GM23338 (cell line): ENCODE data around the gene YLPM1. TPM values are rescaled to one million over a fixed set of nuclear protein-coding genes. Genes with fewer than 3 reads are reported as not detected.

Experiments
- ATAC-seq: fragments of 200-7000 bp; cut with Tn5 transposase; 3 replicates; pipeline ENCODE4 v1.9.1; 2020
- DNase-seq: peaks from one replicate; pipeline ENCODE4 v3.0.0-alpha.2; 2015; ENCODE audit warnings: low spot score
- H2AFZ ChIP-seq: fragments of 200-600 bp; sonication (generic); 2 replicates; pipeline ENCODE4 v1.8.0; 2016; ENCODE audit warnings: antibody characterized with exemption, mild to moderate bottlenecking, moderate library complexity
- H3F3A ChIP-seq: fragments of 200-600 bp; sonication (generic); replicated peaks from 2 replicates; pipeline ENCODE4 v1.8.0; 2017; ENCODE audit warnings: antibody characterized with exemption, mixed run types, low read depth
- H3K27ac ChIP-seq: fragments of 200-600 bp; sonication (generic); 2 replicates; pipeline ENCODE4 v1.6.1; 2016; ENCODE audit warnings: low read depth
- H3K27me3 ChIP-seq: fragments of 200-600 bp; sonication (generic); 2 replicates; pipeline ENCODE4 v1.8.0; 2016; ENCODE audit warnings: mild to moderate bottlenecking, mixed run types, moderate library complexity; ENCODE audit not compliant: insufficient read depth
- H3K36me3 ChIP-seq: fragments of 200-600 bp; sonication (generic); 2 replicates; pipeline ENCODE4 v1.8.0; 2016; ENCODE audit warnings: mild to moderate bottlenecking; ENCODE audit not compliant: insufficient read depth
- H3K4me1 ChIP-seq: fragments of 200-600 bp; sonication (generic); 2 replicates; pipeline ENCODE4 v1.8.0; 2016; ENCODE audit warnings: mild to moderate bottlenecking, moderate library complexity; ENCODE audit not compliant: insufficient read depth
- H3K4me2 ChIP-seq: fragments of 200-600 bp; sonication (generic); 2 replicates; pipeline ENCODE4 v1.7.1; 2017; ENCODE audit warnings: mixed run types
- H3K4me3 ChIP-seq: fragments of 200-600 bp; sonication (generic); 2 replicates; pipeline ENCODE4 v1.6.1; 2016; ENCODE audit warnings: mixed run types
- H3K79me2 ChIP-seq: fragments of 200-600 bp; sonication (generic); replicated peaks from 2 replicates; pipeline ENCODE4 v1.8.0; 2017; ENCODE audit warnings: mild to moderate bottlenecking; ENCODE audit not compliant: insufficient read depth
- H3K9me2 ChIP-seq: fragments of 200-600 bp; sonication (generic); 2 replicates; pipeline ENCODE4 v1.8.0; 2017; ENCODE audit not compliant: insufficient read depth
- H4K20me1 ChIP-seq: fragments of 200-600 bp; sonication (generic); replicated peaks from 2 replicates; pipeline ENCODE4 v1.8.0; 2017; ENCODE audit warnings: mild to moderate bottlenecking; ENCODE audit not compliant: insufficient read depth
- H3K27ac Mint-ChIP-seq: 2 replicates; pipeline ENCODE4 v1.8.0; 2020; ENCODE audit warnings: inconsistent platforms, mild to moderate bottlenecking, moderate library complexity, mixed read lengths
- H3K27me3 Mint-ChIP-seq: 3 replicates; pipeline ENCODE4 v1.8.0; 2022; ENCODE audit warnings: low read depth, mild to moderate bottlenecking, moderate library complexity, mixed read lengths, inconsistent platforms; ENCODE audit not compliant: insufficient read depth, poor library complexity
- H3K36me3 Mint-ChIP-seq: 3 replicates; pipeline ENCODE4 v1.8.0; 2021; ENCODE audit warnings: low read depth, mild to moderate bottlenecking, inconsistent platforms, moderate library complexity, mixed read lengths
- H3K4me1 Mint-ChIP-seq: 3 replicates; pipeline ENCODE4 v1.8.0; 2020; ENCODE audit warnings: mild to moderate bottlenecking, inconsistent platforms, mixed read lengths
- H3K4me3 Mint-ChIP-seq: 3 replicates; pipeline ENCODE4 v1.8.0; 2021; ENCODE audit warnings: moderate library complexity, mild to moderate bottlenecking, inconsistent platforms, mixed read lengths
- H3K9me3 Mint-ChIP-seq: 3 replicates; pipeline ENCODE4 v1.8.0; 2020; ENCODE audit warnings: moderate library complexity, mild to moderate bottlenecking, inconsistent platforms, mixed read lengths
- CREB1 ChIP-seq: fragments of 250-450 bp; sonication (Bioruptor Pico); IDR thresholded peaks from 2 replicates; pipeline ENCODE4 v1.5.0; 2020; ENCODE audit warnings: low read depth, mild to moderate bottlenecking, moderate library complexity
- CTCF ChIP-seq, 2 experiments: fragments of 200-600 bp in 1 of 2; sonication (generic) in 1 of 2; conservative IDR thresholded peaks; 2 replicates each; pipeline versions ENCODE4 v1.5.1 to v1.6.1; 2016 to 2017; ENCODE audit warnings: antibody characterized with exemption in 2 of 2, low read depth in 2 of 2, mild to moderate bottlenecking in 2 of 2, moderate library complexity in 1 of 2
- EZH2 ChIP-seq: fragments of 200-600 bp; sonication (generic); IDR thresholded peaks from one replicate; pipeline ENCODE4 v1.8.0; 2017; ENCODE audit warnings: antibody characterized with exemption, mild to moderate bottlenecking, low read depth; ENCODE audit not compliant: unreplicated experiment
- EZH2phosphoT487 ChIP-seq: fragments of 200-600 bp; sonication (generic); IDR thresholded peaks from one replicate; pipeline ENCODE4 v1.8.1; 2018; ENCODE audit warnings: antibody characterized with exemption; ENCODE audit not compliant: unreplicated experiment
- JUNB ChIP-seq: IDR thresholded peaks from one replicate; pipeline ENCODE4 v1.6.1; 2016; ENCODE audit warnings: antibody characterized with exemption; ENCODE audit not compliant: unreplicated experiment
- NANOG ChIP-seq: IDR thresholded peaks from 2 replicates; pipeline ENCODE4 v1.6.1; 2016; ENCODE audit warnings: antibody characterized with exemption, borderline replicate concordance
- POLR2AphosphoS5 ChIP-seq: IDR thresholded peaks from 2 replicates; pipeline ENCODE4 v1.6.1; 2016; ENCODE audit warnings: antibody characterized with exemption, low read depth
- STAT1 ChIP-seq: IDR thresholded peaks from one replicate; pipeline ENCODE4 v1.6.1; 2016; ENCODE audit warnings: antibody characterized with exemption; ENCODE audit not compliant: unreplicated experiment
- ZNF114 ChIP-seq: fragments of 250-450 bp; sonication (Bioruptor Pico); IDR thresholded peaks from 2 replicates; pipeline ENCODE4 v1.5.0; 2020; ENCODE audit warnings: mild to moderate bottlenecking, moderate library complexity
- ZNF331 ChIP-seq: fragments of 250-450 bp; sonication (Bioruptor Pico); IDR thresholded peaks from 2 replicates; pipeline ENCODE4 v1.5.0; 2020; ENCODE audit warnings: low read depth, mild to moderate bottlenecking, moderate library complexity
- polyA plus RNA-seq: library from polyadenylated mRNA; unstranded; fragments of >200 nt; fragmentation: Nextera tagmentation; extraction: Ambion mirVana; gene quantifications from 2 replicates; pipeline ENCODE4 v1.2.1, GENCODE V29; 2016
- total RNA-seq: library from RNA; depleted of rRNA; stranded (reverse); fragments of >200 nt; shearing (Covaris generic); gene quantifications from 2 replicates; pipeline ENCODE4 v1.2.3, GENCODE V29; 2014
- TF ChIP-seq, protein P1 (sequence below): IDR thresholded peaks from 2 replicates; pipeline ENCODE4 v1.6.1; 2016; ENCODE audit warnings: antibody characterized with exemption
- TF ChIP-seq, protein P2 (sequence below): fragments of 250-450 bp; sonication (Bioruptor Pico); IDR thresholded peaks from 2 replicates; pipeline ENCODE4 v1.5.0; 2020; ENCODE audit warnings: mild to moderate bottlenecking, moderate library complexity
- TF ChIP-seq, protein P3 (sequence below): IDR thresholded peaks from one replicate; pipeline ENCODE4 v1.6.1; 2018; ENCODE audit warnings: antibody characterized with exemption; ENCODE audit not compliant: unreplicated experiment

Gene YLPM1
- total and polyA plus RNA-seq, 2 experiments from 2014 or later = 39.2 to 58.4 TPM

DNA sequence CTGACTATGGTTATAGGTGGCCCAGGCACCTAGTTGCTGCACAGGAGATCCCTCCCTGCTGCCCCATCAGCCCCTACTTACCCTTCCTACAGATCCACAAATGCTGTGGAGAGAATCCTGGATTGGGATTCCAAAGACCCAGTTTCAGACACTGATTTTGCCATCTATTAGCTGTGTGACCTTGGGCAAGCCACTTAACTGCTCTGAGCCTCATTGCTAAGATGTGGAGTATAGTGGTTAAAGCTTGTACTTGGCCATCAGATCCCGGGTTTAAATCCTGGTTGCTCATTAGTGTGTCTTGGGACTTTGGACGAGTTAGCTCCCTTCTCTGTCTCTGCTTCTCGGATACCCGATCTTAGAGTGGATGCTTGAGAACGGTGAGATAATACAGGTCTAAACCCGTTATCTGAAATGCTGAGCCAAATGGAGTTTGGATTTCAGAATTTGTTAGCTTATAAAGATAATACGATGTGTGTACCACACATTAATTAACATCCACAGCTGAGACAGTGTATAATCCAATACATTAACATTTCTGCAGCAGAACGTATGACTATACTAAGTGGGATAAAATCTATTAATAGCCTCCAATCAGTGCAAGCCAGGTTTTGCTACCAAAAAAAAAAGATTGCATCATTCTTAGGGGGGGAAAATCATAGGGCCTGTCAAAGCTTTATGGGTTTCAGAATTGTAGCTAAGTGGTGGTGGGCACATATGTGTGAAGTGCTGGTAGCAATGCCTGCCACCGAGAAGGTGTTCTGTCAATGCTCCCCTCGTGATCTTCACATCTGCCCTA, 96.8 kb downstream of the YLPM1 start:
- no peak for ATAC-seq
- Histone ChIP-seq H3K36me3 (no peaks in the 10 kb centered on the region), H3K27ac (no peak overlapping the region), H3K4me2 (no peak overlapping the region), H4K20me1 (no peaks in the 10 kb centered on the region), H3F3A (no peaks in the 10 kb centered on the region), H2AFZ (no peak overlapping the region), H3K79me2 (no peaks in the 10 kb centered on the region), H3K4me1 (no peaks in the 10 kb centered on the region), H3K9me2 (no peaks in the 10 kb centered on the region), H3K4me3 (no peak overlapping the region), H3K27me3 (no peaks in the 10 kb centered on the region)
- H3K9me3 Mint-ChIP-seq = no peaks in the 10 kb centered on the region
- no peaks in the 10 kb centered on the region for H3K36me3 Mint-ChIP-seq
- peaks cover 1% of the 10 kb centered on the region for H3K27me3 Mint-ChIP-seq
- H3K4me3 Mint-ChIP-seq = no peak overlapping the region
- TF ChIP-seq POLR2AphosphoS5 (no peak), EZH2phosphoT487 (no peak), NANOG (no peak), CTCF (conservative IDR thresholded peaks at IDR 0.05; ENCODE audit: low read depth in 2 of 2) (no peak), CREB1 (no peak), ZNF114 (no peak), ZNF331 (CRISPR knock-in tag) (no peak), STAT1 (no peak), JUNB (no peak), EZH2 (no peak)
- TF ChIP-seq, protein P1, sequence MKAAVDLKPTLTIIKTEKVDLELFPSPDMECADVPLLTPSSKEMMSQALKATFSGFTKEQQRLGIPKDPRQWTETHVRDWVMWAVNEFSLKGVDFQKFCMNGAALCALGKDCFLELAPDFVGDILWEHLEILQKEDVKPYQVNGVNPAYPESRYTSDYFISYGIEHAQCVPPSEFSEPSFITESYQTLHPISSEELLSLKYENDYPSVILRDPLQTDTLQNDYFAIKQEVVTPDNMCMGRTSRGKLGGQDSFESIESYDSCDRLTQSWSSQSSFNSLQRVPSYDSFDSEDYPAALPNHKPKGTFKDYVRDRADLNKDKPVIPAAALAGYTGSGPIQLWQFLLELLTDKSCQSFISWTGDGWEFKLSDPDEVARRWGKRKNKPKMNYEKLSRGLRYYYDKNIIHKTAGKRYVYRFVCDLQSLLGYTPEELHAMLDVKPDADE = no peak
- TF ChIP-seq, protein P2, sequence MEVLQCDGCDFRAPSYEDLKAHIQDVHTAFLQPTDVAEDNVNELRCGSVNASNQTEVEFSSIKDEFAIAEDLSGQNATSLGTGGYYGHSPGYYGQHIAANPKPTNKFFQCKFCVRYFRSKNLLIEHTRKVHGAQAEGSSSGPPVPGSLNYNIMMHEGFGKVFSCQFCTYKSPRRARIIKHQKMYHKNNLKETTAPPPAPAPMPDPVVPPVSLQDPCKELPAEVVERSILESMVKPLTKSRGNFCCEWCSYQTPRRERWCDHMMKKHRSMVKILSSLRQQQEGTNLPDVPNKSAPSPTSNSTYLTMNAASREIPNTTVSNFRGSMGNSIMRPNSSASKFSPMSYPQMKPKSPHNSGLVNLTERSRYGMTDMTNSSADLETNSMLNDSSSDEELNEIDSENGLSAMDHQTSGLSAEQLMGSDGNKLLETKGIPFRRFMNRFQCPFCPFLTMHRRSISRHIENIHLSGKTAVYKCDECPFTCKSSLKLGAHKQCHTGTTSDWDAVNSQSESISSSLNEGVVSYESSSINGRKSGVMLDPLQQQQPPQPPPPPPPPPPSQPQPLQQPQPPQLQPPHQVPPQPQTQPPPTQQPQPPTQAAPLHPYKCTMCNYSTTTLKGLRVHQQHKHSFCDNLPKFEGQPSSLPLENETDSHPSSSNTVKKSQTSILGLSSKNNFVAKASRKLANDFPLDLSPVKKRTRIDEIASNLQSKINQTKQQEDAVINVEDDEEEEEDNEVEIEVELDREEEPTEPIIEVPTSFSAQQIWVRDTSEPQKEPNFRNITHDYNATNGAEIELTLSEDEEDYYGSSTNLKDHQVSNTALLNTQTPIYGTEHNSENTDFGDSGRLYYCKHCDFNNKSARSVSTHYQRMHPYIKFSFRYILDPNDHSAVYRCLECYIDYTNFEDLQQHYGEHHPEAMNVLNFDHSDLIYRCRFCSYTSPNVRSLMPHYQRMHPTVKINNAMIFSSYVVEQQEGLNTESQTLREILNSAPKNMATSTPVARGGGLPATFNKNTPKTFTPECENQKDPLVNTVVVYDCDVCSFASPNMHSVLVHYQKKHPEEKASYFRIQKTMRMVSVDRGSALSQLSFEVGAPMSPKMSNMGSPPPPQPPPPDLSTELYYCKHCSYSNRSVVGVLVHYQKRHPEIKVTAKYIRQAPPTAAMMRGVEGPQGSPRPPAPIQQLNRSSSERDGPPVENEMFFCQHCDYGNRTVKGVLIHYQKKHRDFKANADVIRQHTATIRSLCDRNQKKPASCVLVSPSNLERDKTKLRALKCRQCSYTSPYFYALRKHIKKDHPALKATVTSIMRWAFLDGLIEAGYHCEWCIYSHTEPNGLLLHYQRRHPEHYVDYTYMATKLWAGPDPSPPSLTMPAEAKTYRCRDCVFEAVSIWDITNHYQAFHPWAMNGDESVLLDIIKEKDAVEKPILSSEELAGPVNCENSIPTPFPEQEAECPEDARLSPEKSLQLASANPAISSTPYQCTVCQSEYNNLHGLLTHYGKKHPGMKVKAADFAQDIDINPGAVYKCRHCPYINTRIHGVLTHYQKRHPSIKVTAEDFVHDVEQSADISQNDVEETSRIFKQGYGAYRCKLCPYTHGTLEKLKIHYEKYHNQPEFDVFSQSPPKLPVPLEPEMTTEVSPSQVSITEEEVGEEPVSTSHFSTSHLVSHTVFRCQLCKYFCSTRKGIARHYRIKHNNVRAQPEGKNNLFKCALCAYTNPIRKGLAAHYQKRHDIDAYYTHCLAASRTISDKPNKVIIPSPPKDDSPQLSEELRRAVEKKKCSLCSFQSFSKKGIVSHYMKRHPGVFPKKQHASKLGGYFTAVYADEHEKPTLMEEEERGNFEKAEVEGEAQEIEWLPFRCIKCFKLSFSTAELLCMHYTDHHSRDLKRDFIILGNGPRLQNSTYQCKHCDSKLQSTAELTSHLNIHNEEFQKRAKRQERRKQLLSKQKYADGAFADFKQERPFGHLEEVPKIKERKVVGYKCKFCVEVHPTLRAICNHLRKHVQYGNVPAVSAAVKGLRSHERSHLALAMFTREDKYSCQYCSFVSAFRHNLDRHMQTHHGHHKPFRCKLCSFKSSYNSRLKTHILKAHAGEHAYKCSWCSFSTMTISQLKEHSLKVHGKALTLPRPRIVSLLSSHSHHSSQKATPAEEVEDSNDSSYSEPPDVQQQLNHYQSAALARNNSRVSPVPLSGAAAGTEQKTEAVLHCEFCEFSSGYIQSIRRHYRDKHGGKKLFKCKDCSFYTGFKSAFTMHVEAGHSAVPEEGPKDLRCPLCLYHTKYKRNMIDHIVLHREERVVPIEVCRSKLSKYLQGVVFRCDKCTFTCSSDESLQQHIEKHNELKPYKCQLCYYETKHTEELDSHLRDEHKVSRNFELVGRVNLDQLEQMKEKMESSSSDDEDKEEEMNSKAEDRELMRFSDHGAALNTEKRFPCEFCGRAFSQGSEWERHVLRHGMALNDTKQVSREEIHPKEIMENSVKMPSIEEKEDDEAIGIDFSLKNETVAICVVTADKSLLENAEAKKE = no peak
- TF ChIP-seq, protein P3, sequence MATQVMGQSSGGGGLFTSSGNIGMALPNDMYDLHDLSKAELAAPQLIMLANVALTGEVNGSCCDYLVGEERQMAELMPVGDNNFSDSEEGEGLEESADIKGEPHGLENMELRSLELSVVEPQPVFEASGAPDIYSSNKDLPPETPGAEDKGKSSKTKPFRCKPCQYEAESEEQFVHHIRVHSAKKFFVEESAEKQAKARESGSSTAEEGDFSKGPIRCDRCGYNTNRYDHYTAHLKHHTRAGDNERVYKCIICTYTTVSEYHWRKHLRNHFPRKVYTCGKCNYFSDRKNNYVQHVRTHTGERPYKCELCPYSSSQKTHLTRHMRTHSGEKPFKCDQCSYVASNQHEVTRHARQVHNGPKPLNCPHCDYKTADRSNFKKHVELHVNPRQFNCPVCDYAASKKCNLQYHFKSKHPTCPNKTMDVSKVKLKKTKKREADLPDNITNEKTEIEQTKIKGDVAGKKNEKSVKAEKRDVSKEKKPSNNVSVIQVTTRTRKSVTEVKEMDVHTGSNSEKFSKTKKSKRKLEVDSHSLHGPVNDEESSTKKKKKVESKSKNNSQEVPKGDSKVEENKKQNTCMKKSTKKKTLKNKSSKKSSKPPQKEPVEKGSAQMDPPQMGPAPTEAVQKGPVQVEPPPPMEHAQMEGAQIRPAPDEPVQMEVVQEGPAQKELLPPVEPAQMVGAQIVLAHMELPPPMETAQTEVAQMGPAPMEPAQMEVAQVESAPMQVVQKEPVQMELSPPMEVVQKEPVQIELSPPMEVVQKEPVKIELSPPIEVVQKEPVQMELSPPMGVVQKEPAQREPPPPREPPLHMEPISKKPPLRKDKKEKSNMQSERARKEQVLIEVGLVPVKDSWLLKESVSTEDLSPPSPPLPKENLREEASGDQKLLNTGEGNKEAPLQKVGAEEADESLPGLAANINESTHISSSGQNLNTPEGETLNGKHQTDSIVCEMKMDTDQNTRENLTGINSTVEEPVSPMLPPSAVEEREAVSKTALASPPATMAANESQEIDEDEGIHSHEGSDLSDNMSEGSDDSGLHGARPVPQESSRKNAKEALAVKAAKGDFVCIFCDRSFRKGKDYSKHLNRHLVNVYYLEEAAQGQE = no peak
- H3K4me1 Mint-ChIP-seq = no peaks in the 10 kb centered on the region
- DNase-seq = no peak
- H3K27ac Mint-ChIP-seq = no peak overlapping the region
